H9 (cell line): ENCODE results near the gene LRRK2. TPM values are rescaled to one million over a fixed set of nuclear protein-coding genes. Genes with fewer than 3 reads are reported as not detected.

Source experiments
- DNase-seq: peaks from one replicate; pipeline ENCODE4 v3.0.0-alpha.2; 2017
- H2AFZ ChIP-seq: one replicate; pipeline ENCODE4 v1.6.1; 2013; ENCODE audit warnings: mild to moderate bottlenecking, low read length, control low read depth, moderate library complexity
- H2AK5ac ChIP-seq: 2 replicates; pipeline ENCODE4 v1.6.1; 2013; ENCODE audit warnings: low read length, control low read depth, mixed read lengths; ENCODE audit not compliant: insufficient read length
- H2BK120ac ChIP-seq: one replicate; pipeline ENCODE4 v1.6.1; 2013; ENCODE audit warnings: low read depth, mild to moderate bottlenecking, low read length, control low read depth, inconsistent platforms; ENCODE audit not compliant: poor library complexity, severe bottlenecking
- H2BK12ac ChIP-seq: 2 replicates; pipeline ENCODE4 v1.6.1; 2013; ENCODE audit warnings: low read length, control low read depth, mixed read lengths, low read depth; ENCODE audit not compliant: insufficient read length
- H2BK15ac ChIP-seq: 2 replicates; pipeline ENCODE4 v1.6.1; 2013; ENCODE audit warnings: low read depth, low read length, control low read depth
- H2BK20ac ChIP-seq: one replicate; pipeline ENCODE4 v1.6.1; 2013; ENCODE audit warnings: low read depth, mild to moderate bottlenecking, low read length, control low read depth, inconsistent platforms; ENCODE audit not compliant: poor library complexity, severe bottlenecking
- H2BK5ac ChIP-seq: 2 replicates; pipeline ENCODE4 v1.6.1; 2013; ENCODE audit warnings: low read length, control low read depth, mixed read lengths; ENCODE audit not compliant: insufficient read length
- H3K14ac ChIP-seq: 2 replicates; pipeline ENCODE4 v1.6.1; 2013; ENCODE audit warnings: low read length, control low read depth; ENCODE audit not compliant: insufficient read depth
- H3K18ac ChIP-seq: 2 replicates; pipeline ENCODE4 v1.6.1; 2013; ENCODE audit warnings: low read depth, mild to moderate bottlenecking, mixed read lengths, low read length, control low read depth; ENCODE audit not compliant: insufficient read length
- H3K23ac ChIP-seq: 2 replicates; pipeline ENCODE4 v1.6.1; 2013; ENCODE audit warnings: low read length, control low read depth, mixed read lengths, low read depth; ENCODE audit not compliant: insufficient read length
- H3K23me2 ChIP-seq: 2 replicates; pipeline ENCODE4 v1.6.1; 2013; ENCODE audit warnings: low read depth, mild to moderate bottlenecking, mixed read lengths, low read length, control low read depth; ENCODE audit not compliant: insufficient read length, poor library complexity, severe bottlenecking
- H3K27ac ChIP-seq: 2 replicates; pipeline ENCODE4 v1.5.1; 2013; ENCODE audit warnings: low read length, control low read depth, mixed read lengths, low read depth; ENCODE audit not compliant: insufficient read length
- H3K27me3 ChIP-seq: 2 replicates; pipeline ENCODE4 v1.6.1; 2013; ENCODE audit warnings: low read length, control low read depth, inconsistent platforms; ENCODE audit not compliant: insufficient read depth
- H3K4ac ChIP-seq: 2 replicates; pipeline ENCODE4 v1.6.1; 2013; ENCODE audit warnings: low read depth, mild to moderate bottlenecking, control low read depth, inconsistent platforms, low read length, moderate library complexity
- H3K4me1 ChIP-seq: 2 replicates; pipeline ENCODE4 v1.6.1; 2013; ENCODE audit warnings: low read length, control low read depth, inconsistent platforms; ENCODE audit not compliant: insufficient read depth
- H3K4me2 ChIP-seq: 2 replicates; pipeline ENCODE4 v1.6.1; 2013; ENCODE audit warnings: low read length, control low read depth, mixed read lengths; ENCODE audit not compliant: insufficient read length, insufficient read depth
- H3K56ac ChIP-seq: 2 replicates; pipeline ENCODE4 v1.6.1; 2013; ENCODE audit warnings: low read depth, mild to moderate bottlenecking, mixed read lengths, low read length, control low read depth; ENCODE audit not compliant: insufficient read length
- H3K79me1 ChIP-seq: 2 replicates; pipeline ENCODE4 v1.6.1; 2013; ENCODE audit warnings: low read depth, mild to moderate bottlenecking, moderate library complexity, low read length, control low read depth, inconsistent platforms; ENCODE audit not compliant: insufficient read depth, poor library complexity, severe bottlenecking
- H3K79me2 ChIP-seq: 2 replicates; pipeline ENCODE4 v1.6.1; 2013; ENCODE audit warnings: low read length, control low read depth, inconsistent platforms; ENCODE audit not compliant: insufficient read depth
- H3K9ac ChIP-seq: 2 replicates; pipeline ENCODE4 v1.6.1; 2013; ENCODE audit warnings: low read length, control low read depth, mixed read lengths; ENCODE audit not compliant: insufficient read length; ENCODE audit errors: extremely low read depth
- H3K9me3 ChIP-seq: one replicate; pipeline ENCODE4 v1.6.1; 2013; ENCODE audit warnings: low read depth, low read length, inconsistent platforms; ENCODE audit not compliant: control insufficient read depth
- H3T11ph ChIP-seq: one replicate; pipeline ENCODE4 v1.6.1; 2013; ENCODE audit warnings: mild to moderate bottlenecking, low read length, control low read depth, inconsistent platforms
- H4K20me1 ChIP-seq: one replicate; pipeline ENCODE4 v1.6.1; 2013; ENCODE audit not compliant: control insufficient read depth, insufficient read length, insufficient read depth
- H4K5ac ChIP-seq: 2 replicates; pipeline ENCODE4 v1.6.1; 2013; ENCODE audit warnings: low read depth, mild to moderate bottlenecking, mixed read lengths, low read length, control low read depth; ENCODE audit not compliant: insufficient read length
- H4K8ac ChIP-seq: replicated peaks from 2 replicates; pipeline ENCODE4 v1.6.1; 2013; ENCODE audit warnings: low read length, control low read depth, mixed read lengths, low read depth; ENCODE audit not compliant: insufficient read length
- H4K91ac ChIP-seq: 2 replicates; pipeline ENCODE4 v1.6.1; 2013; ENCODE audit warnings: low read depth, mild to moderate bottlenecking, moderate library complexity, mixed read lengths, low read length, control low read depth; ENCODE audit not compliant: insufficient read length
- H3K27ac Mint-ChIP-seq, 3 experiments: 2 replicates in 2 of 3; 3 replicates in 1 of 3; pipeline ENCODE4 v1.8.0; 2020 to 2021; ENCODE audit warnings: mixed read lengths in 3 of 3, mild to moderate bottlenecking in 1 of 3, moderate library complexity in 1 of 3
- H3K27me3 Mint-ChIP-seq: 2 replicates; pipeline ENCODE4 v1.8.0; 2021; ENCODE audit warnings: low read depth, mild to moderate bottlenecking, moderate library complexity, mixed read lengths
- H3K36me3 Mint-ChIP-seq, 3 experiments: 2 replicates in 2 of 3; 3 replicates in 1 of 3; pipeline ENCODE4 v1.8.0; 2020 to 2021; ENCODE audit warnings: low read depth in 3 of 3, mixed read lengths in 3 of 3; ENCODE audit not compliant: insufficient read depth in 1 of 3
- H3K4me1 Mint-ChIP-seq, 2 experiments: 2 replicates each; pipeline ENCODE4 v1.8.0; 2020; ENCODE audit warnings: mixed read lengths in 2 of 2
- H3K4me3 Mint-ChIP-seq, 2 experiments: 2 replicates in 1 of 2; 3 replicates in 1 of 2; pipeline ENCODE4 v1.8.0; 2020 to 2021; ENCODE audit warnings: mild to moderate bottlenecking in 2 of 2, mixed read lengths in 2 of 2, moderate library complexity in 1 of 2
- H3K9me3 Mint-ChIP-seq, 2 experiments: 2 replicates in 1 of 2; 3 replicates in 1 of 2; pipeline ENCODE4 v1.8.0; 2020; ENCODE audit warnings: mild to moderate bottlenecking in 2 of 2, mixed read lengths in 2 of 2, moderate library complexity in 1 of 2
- CTCF ChIP-seq: fragments of 200-600 bp; sonication (generic); conservative IDR thresholded peaks from 3 replicates; pipeline ENCODE4 v1.8.0; 2021; ENCODE audit warnings: antibody characterized with exemption, mild to moderate bottlenecking
- WGBS: extraction: QIAGEN DNeasy Blood & Tissue Kit; methylation state at CpG from one replicate; pipeline ENCODE4 v1.1.7; 2013; ENCODE audit warnings: missing lambda C conversion rate, low lambda C conversion rate, mixed read lengths; ENCODE audit not compliant: insufficient read length; ENCODE audit errors: extremely low coverage; 5-methylcytosine and 5-hydroxymethylcytosine counted together
- total RNA-seq: library from RNA; stranded (reverse); gene quantifications from 2 replicates; pipeline ENCODE4 v1.2.1, GENCODE V29; 2021

LRRK2 gene
- total RNA-seq, 1 experiment from 2014 or later, result 0.17 TPM

DNA sequence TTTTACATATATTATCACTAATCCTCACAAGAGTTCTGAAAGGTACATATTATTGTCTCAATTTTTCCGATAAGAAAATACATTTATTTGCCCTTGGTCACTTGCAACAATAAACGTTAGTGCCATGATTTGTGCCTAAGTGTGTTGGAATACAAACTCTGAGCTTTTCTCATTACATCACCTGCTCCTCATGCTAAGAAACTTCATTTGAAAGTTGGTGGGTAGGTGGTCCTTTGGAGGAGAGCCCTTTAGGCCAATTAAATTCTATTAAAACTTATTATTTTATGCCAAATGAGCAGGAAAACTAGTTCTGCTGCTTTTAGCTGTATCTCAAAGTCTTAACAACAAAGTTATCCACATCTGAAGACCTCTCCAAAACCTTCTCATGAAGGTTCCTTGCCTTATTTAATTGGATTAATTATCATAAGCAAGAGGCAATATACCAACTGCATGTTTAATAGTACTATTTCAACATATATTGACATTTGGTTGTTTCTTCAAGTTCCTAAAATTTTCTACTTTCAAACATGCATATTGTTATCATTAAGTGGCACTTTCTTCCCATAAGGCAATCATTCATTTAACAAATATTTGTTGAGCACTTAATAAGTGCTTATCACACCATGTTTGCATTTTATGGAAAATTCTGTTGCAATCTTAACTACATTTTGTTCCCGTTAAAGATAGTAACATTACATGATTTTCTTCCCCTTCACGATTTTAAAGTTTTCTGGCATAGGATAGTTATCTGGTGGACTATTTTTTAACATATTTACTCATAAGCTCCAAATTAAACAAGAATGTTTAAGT is 40.1 kb upstream of the LRRK2 start:
- H3K23me2 ChIP-seq, result no peaks in the 10 kb centered on the region
- H3K4me3 Mint-ChIP-seq, result no peak overlapping the region
- no peaks in the 10 kb centered on the region for H3K79me2 ChIP-seq
- H3K27me3 Mint-ChIP-seq, result no peaks in the 10 kb centered on the region
- H3K18ac ChIP-seq, result no peak overlapping the region
- no peak overlapping the region for H2BK5ac ChIP-seq
- H3K9me3 ChIP-seq, result no peaks in the 10 kb centered on the region
- no peak overlapping the region for H3K56ac ChIP-seq
- H3K9me3 Mint-ChIP-seq, result peaks cover 16 to 32% of the 10 kb centered on the region in 2 experiments
- H3K4ac ChIP-seq, result no peak overlapping the region
- no peak overlapping the region for H2BK120ac ChIP-seq
- TF ChIP-seq CTCF, result no peak
- H3K27ac Mint-ChIP-seq, result no peak overlapping the region
- no peak overlapping the region for H2BK20ac ChIP-seq
- H3K4me2 ChIP-seq, result no peak overlapping the region
- H3K9ac ChIP-seq, result no peak overlapping the region
- H4K91ac ChIP-seq, result no peak overlapping the region
- no CpG with 5 or more reads among the region's 4 CpGs for WGBS
- peaks cover 0 to 2% of the 10 kb centered on the region in 2 experiments; a peak in 1 of 4 replicates for H3K4me1 Mint-ChIP-seq
- H3K79me1 ChIP-seq, result no peaks in the 10 kb centered on the region
- no peaks in the 10 kb centered on the region for H4K20me1 ChIP-seq
- no peak overlapping the region for H2AFZ ChIP-seq
- DNase-seq, result no peak
- H3K14ac ChIP-seq, result no peak overlapping the region
- H2BK15ac ChIP-seq, result no peak overlapping the region
- H3T11ph ChIP-seq, result no peak overlapping the region
- no peak overlapping the region for H4K5ac ChIP-seq
- no peak overlapping the region for H2BK12ac ChIP-seq
- peaks cover 13 to 22% (median 14%) of the 10 kb centered on the region in 3 experiments for H3K36me3 Mint-ChIP-seq
- H3K27me3 ChIP-seq, result no peaks in the 10 kb centered on the region
- no peak overlapping the region for H2AK5ac ChIP-seq
- H3K4me1 ChIP-seq, result no peaks in the 10 kb centered on the region
- no peak overlapping the region for H4K8ac ChIP-seq
- H3K27ac ChIP-seq, result no peak overlapping the region
- no peak overlapping the region for H3K23ac ChIP-seq
